Ecto neural progenitor cell (in vitro differentiated cells): ENCODE measurements around the gene ENPP1.

Source experiments
- DNase-seq: peaks from one replicate; pipeline ENCODE4 v3.0.0-alpha.2; 2018; ENCODE audit warnings: low spot score

The ENPP1 gene

GRCh38 chr6:131787079-131787478, 20.7 kb upstream of the ENPP1 start:
- no peak for DNase-seq

- DNase-seq: no peak
Measured at GRCh38 chr6:131787766-131788712, 19.8 kb upstream of the ENPP1 start.

GRCh38 chr6:131789219-131789618, 18.6 kb upstream of the ENPP1 start:
- DNase-seq: no peak

DNA sequence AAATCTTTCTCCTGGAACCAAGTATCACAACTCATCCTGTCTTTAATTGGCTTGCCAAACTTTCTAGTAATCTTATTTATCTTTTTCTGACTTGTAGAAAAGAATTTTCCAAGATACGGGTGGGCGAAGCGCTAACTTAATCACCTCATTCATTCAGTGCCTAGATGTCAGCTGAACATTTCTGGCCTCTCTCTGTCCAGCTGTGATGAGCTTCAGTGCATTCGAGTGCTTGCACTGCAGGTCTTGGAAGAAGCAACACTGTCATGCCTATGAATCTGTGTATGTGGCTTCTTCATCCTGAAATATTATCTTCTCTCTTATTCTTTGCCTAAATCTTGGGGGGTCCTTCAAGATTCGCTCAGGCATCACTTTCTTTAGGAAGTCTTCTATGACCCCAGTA, 16.3 kb upstream of the ENPP1 start:
- DNase-seq: no peak

DNA sequence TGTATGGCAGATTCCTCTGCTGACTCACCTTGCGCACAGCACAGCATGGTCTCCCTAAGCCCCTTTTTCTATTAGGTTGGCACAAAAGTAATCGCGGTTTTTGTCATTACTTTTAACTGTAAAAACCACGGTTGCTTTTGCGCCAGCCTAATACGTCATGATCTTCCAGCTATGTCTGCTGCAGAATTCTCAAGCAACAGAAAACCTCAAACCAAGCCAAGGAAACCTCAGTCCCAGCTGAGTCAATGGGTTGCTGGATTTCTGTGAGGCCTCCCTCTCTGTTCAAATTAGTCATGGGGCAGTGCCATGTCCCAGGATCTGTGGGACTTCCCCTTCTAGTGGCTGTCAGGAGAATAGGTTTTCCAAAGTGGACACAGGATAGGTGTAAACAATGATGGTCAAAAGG, 15.7 kb upstream of the ENPP1 start:
- no peak for DNase-seq

DNA sequence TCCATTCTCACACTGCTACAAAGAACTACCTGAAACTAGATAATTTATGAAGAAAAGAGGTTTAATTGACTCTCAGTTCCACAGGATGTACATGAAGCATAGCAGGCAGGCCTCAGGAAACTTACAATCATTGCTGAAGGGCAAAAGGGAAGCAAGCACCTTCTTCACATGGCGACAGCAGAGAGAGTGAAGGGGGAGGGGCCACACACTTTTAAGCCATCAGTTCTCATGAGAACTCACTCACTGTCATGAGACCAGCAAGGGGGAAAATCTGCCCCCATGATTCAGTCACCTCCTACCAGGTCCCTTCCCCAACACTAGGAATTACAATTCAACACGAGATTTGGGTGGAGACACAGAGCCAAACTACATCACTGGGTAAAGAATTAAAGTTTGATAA, 12.5 kb upstream of the ENPP1 start:
- DNase-seq: no peak

- DNase-seq: no peak
Measured at GRCh38 chr6:131802347-131802746, 5.5 kb upstream of the ENPP1 start.

- DNase-seq: no peak
Measured at GRCh38 chr6:131803007-131803769, 4.6 kb upstream of the ENPP1 start.

- no peak for DNase-seq
Measured at GRCh38 chr6:131804131-131804530, 3.7 kb upstream of the ENPP1 start.

GRCh38 chr6:131807321-131807643, 538 bp upstream of the ENPP1 start:
- DNase-seq: no peak

- DNase-seq: no peak
Measured at GRCh38 chr6:131808460-131809269, 845 bp downstream of the ENPP1 start.

GRCh38 chr6:131811500-131811899, 3.7 kb downstream of the ENPP1 start:
- DNase-seq: no peak

DNA sequence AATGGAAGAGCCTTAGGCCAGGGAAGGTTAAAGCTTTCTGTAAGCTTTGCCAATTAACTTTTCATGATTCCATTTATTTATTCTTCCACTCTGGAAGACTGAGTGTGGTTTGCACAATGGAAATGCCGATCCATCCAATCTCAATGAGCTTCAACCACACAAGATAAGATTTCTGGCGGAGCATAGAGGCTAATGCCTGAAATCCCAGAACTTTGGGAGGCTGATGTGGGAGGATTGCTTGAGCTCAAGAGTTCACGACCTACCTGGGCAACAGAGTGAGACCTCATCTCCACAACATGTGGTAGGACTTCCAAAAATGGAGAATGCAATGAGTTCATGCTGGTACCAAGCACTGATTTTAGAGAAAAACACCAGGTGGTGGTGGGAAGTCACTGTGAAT, 6.2 kb downstream of the ENPP1 start:
- no peak for DNase-seq

DNA sequence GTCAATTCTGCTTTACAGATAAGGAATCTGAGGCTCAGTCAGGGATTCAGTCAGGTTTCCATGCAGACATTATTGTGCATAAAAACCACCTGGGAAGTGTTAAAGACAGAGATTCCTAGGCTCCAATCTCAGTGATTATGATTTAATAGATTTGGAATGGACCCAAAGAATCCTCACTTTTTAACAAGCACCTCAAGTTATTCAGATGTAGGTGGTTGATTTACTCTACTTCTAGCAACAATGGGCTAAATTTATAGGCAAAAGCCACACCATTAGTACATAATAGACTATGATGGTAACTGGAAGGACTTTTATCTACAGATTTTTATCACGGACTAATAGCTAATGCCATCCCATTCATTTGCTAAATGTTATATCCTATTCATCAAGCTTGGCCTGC, 9.0 kb downstream of the ENPP1 start:
- no peak for DNase-seq

DNA sequence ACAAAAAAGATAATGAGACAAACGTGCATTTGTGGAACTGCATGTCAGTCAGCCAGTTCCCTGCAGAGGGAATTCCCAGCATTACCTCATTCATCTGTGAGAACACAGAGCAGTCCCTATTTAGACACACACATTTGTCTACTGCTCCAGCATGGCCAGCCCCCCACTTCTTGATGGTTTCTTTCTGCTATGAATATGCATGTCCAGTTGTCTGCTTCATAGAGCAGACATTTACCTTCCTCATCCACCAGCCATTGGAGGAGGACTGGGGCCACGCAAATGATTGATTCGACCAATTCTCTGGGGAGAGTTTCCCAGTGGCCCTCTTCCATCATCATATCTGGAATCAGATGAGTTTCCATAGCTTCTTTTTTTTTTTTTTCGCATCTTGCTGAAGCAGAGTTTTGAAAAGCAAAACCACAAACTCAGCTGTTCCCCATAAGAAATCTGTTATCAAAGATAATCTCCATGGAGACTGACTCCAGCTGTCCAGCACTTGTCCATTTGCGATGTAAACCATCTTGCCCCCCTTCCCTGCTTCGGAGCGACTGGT, 11.8 kb downstream of the ENPP1 start:
- DNase-seq: no peak

DNA sequence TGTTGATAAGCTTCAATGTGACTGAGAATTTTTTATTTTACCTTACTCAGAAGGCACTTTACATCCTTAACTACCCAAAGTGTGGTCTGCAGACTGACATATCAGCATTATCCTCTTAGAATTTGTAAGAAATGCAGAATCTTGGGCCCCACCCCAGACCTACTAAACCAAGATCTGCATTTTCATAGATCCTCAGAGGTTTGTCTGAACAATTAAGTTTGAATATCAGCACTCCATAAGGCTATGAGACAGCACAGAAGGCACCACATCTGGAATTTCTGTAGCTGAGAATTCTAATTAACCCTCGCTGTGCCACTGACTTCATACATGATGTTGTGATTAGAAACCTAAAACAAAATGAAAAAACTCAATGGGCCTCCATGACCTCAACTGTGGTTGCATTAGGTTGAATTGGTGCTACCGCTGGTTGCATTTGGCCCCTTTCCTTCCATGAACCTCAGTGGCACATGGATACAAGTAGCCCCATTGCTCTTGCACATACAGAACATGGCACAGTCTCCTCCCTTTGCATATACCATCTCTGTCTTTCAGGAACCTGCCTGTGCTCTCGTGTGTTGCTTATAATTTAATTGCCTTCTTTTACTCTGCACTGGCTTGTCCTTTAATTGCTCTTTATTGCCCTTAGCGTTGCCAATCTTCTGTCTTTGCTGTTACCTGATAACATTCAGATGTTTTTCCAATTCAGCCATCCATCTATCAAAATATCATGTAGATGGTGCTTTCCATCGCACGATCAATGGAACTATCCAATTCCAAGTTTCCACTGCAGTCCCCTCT, 13.4 kb downstream of the ENPP1 start:
- no peak for DNase-seq

DNA sequence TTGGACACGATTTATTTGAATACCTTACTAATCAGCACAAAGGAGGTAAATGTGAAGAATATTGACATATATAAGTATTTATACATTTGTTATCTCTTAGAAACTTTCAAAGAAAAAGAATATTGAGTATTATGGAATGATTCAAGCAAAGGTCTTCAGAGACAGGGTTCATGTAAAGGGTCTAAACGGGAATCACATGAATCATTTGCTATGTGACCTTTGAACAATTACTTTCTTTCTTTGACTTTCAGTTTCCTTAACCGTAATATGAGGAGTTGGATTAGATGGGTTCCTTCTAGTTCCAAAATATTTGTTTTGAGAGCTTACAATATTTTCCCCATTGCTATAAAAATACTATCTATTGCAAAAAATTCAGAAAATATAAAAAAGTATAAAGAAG, 14.3 kb downstream of the ENPP1 start:
- no peak for DNase-seq

- DNase-seq: no peak
Measured at GRCh38 chr6:131823276-131823902, 15.6 kb downstream of the ENPP1 start.

DNA sequence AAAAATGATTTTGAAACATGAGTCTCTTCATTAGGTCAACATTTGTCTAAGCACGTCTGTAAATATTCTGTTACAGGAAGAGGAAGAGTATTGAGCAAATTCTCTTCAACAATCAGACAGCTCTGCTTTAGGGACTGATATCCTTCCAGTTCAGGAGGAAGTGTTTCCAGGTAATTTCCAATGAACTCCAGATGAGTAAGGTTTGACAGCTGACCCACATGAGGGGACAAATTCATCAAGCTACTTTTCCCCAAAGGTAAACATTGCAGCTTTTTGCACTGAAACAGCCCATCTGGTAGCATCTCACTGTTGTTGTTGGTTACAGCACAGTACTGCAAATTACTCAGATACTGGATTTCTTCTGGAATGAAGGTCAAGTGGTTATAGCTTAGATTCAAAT, 18.1 kb downstream of the ENPP1 start:
- no peak for DNase-seq

DNA sequence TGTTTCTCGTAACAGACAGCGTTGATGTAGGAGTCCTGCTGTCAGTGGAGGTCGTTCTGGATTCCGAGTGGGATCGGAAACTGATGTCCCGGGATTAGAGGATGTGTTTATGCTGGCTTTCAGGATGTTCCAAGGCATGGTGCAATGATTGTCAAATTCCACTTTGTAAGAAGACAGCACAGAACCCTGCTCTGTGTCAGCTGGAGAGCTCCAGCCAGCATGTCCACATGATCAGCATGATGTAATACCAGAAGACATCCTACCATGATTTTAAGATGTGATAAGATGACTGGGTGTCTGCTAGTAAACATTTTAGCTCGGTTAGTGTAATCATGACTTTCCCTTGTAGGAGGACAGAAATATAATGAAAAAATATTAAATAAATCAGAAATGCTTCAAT, 20.3 kb downstream of the ENPP1 start:
- no peak for DNase-seq

DNA sequence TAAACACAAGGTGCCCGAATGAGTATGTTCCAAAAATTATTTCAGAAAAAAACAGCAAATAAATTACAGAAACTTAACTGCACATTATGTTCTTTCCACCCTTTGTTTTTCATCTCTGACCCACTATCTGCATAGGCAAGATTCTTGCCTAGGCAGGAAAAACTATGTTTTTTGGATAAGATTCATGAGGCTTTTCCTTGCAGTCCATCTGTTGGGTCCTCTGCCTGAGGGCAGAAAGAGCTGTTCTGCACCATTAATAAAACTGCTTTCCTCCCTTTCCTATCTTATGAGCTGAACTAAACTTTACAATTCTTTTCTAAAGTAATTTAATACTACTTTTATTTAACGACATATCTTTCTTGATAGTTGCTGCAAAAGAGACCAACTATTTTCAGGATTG, 21.1 kb downstream of the ENPP1 start:
- DNase-seq: no peak
